HCT116 (cell line): Measurements from ENCODE around the gene USP54. TPM values are rescaled to one million over a fixed set of nuclear protein-coding genes. Genes with fewer than 3 reads are reported as not detected.

ENCODE experiments used
- ATAC-seq: fragments of 200-7000 bp; cut with Tn5 transposase; 2 replicates; pipeline ENCODE4 v1.9.1; 2020; ENCODE audit warnings: mild to moderate bottlenecking, moderate library complexity
- BruUV-seq: library from RNA; stranded (reverse); fragments of 400-500 nt; replicated peaks from 2 replicates; lab custom pipeline; 2021; lab: Mats Ljungman, UMichigan
- CTCF ChIA-PET: fragments of 300-600 bp; sonication (Branson Sonifier 250); formaldehyde crosslinking; loops from one replicate; lab custom pipeline; 2021; ENCODE audit warnings: antibody characterized with exemption; lab: Charles Lee
- POLR2A ChIA-PET: fragments of 300-600, 350-600 bp; sonication (Branson Sonifier 250); formaldehyde crosslinking; loops from one replicate; lab custom pipeline; 2021; ENCODE audit warnings: antibody characterized with exemption; lab: Charles Lee
- RAD21 ChIA-PET, 2 experiments: fragments of 300-600 bp; sonication (Branson Sonifier 250); formaldehyde crosslinking; loops; one replicate each; lab custom pipeline; 2023; ENCODE audit warnings: low total read pairs in 2 of 2; ENCODE audit not compliant: uncharacterized antibody in 2 of 2, unreplicated experiment in 2 of 2, low non-redundant PET in 1 of 2; lab: Charles Lee
- DNase-seq: peaks from one replicate; pipeline ENCODE4 v3.0.0-alpha.2; 2010; ENCODE audit warnings: low read depth, low spot score
- H2AFZ ChIP-seq: fragments of 200-600 bp; shearing (Covaris generic), sonication (generic); 2 replicates; pipeline ENCODE4 v1.6.1; 2017; ENCODE audit warnings: low read depth, mixed run types, mixed read lengths, antibody characterized with exemption, low read length; ENCODE audit not compliant: poor library complexity, severe bottlenecking
- H3K27ac ChIP-seq: 2 replicates; pipeline ENCODE4 v1.5.1; 2012; ENCODE audit warnings: low read depth, low read length
- H3K27me3 ChIP-seq: fragments of 200-600 bp; sonication (generic); 2 replicates; pipeline ENCODE4 v1.6.1; 2016; ENCODE audit warnings: mixed run types, low read length, mixed read lengths; ENCODE audit not compliant: insufficient read depth
- H3K36me3 ChIP-seq, 2 experiments: fragments of 200-500 bp in 1 of 2; fragments of 200-600 bp in 1 of 2; sonication (Bioruptor generic) in 1 of 2; sonication (generic) in 1 of 2; 2 replicates each; pipeline versions ENCODE4 v1.5.1 to v1.6.1; 2014 to 2016; ENCODE audit warnings: low read length in 2 of 2, inconsistent platforms in 1 of 2, mixed read lengths in 1 of 2, mixed run types in 1 of 2; ENCODE audit not compliant: insufficient read depth in 2 of 2, control insufficient read depth in 1 of 2
- H3K4me1 ChIP-seq, 2 experiments: fragments of 200-600 bp in 1 of 2; sonication (generic) in 1 of 2; 2 replicates each; pipeline versions ENCODE4 v1.5.1 to v1.6.1; 2012 to 2017; ENCODE audit warnings: low read length in 2 of 2, inconsistent platforms in 1 of 2, mild to moderate bottlenecking in 1 of 2, mixed read lengths in 1 of 2, mixed run types in 1 of 2, moderate library complexity in 1 of 2; ENCODE audit not compliant: insufficient read depth in 2 of 2, control insufficient read depth in 1 of 2
- H3K4me2 ChIP-seq: fragments of 200-600 bp; sonication (generic); 2 replicates; pipeline ENCODE4 v1.6.1; 2017; ENCODE audit warnings: mixed run types, low read length, mixed read lengths
- H3K4me3 ChIP-seq, 2 experiments: fragments of 200-600 bp in 1 of 2; sonication (generic) in 1 of 2; replicated peaks in 1 of 2; 2 replicates each; pipeline ENCODE4 v1.5.1; 2011 to 2016; ENCODE audit warnings: low read length in 2 of 2, control low read depth in 1 of 2, low read depth in 1 of 2, mild to moderate bottlenecking in 1 of 2, mixed read lengths in 1 of 2, mixed run types in 1 of 2
- H3K79me2 ChIP-seq: fragments of 200-600 bp; sonication (generic); 2 replicates; pipeline ENCODE4 v1.6.1; 2017; ENCODE audit warnings: mild to moderate bottlenecking, mixed run types, low read length, moderate library complexity, mixed read lengths; ENCODE audit not compliant: insufficient read depth
- H3K9ac ChIP-seq: fragments of 200-600 bp; sonication (generic); 2 replicates; pipeline ENCODE4 v1.6.1; 2016; ENCODE audit warnings: low read length, mixed read lengths
- H3K9me2 ChIP-seq: fragments of 200-600 bp; sonication (generic), shearing (Covaris generic); 2 replicates; pipeline ENCODE4 v1.6.1; 2017; ENCODE audit warnings: mixed run types, mild to moderate bottlenecking, moderate library complexity; ENCODE audit not compliant: insufficient read depth
- H3K9me3 ChIP-seq, 2 experiments: fragments of 200-500 bp in 1 of 2; fragments of 200-600 bp in 1 of 2; sonication (Bioruptor generic) in 1 of 2; sonication (generic) in 1 of 2; 2 replicates each; pipeline ENCODE4 v1.6.1; 2014 to 2017; ENCODE audit warnings: low read length in 2 of 2, mixed read lengths in 2 of 2, inconsistent platforms in 1 of 2, low read depth in 1 of 2, mild to moderate bottlenecking in 1 of 2, mixed run types in 1 of 2, moderate library complexity in 1 of 2; ENCODE audit not compliant: control insufficient read depth in 1 of 2, insufficient read depth in 1 of 2
- H4K20me1 ChIP-seq: fragments of 200-600 bp; sonication (generic), shearing (Covaris generic); 2 replicates; pipeline ENCODE4 v1.6.1; 2017; ENCODE audit warnings: mixed run types, mild to moderate bottlenecking, moderate library complexity; ENCODE audit not compliant: insufficient read depth
- ATF3 ChIP-seq: IDR thresholded peaks from 2 replicates; pipeline ENCODE4 v1.6.1; 2012
- ELF1 ChIP-seq: IDR thresholded peaks from 2 replicates; pipeline ENCODE4 v1.6.1; 2012; ENCODE audit warnings: low read depth, borderline replicate concordance
- EZH2 ChIP-seq: fragments of 200-600 bp; sonication (generic); IDR thresholded peaks from 2 replicates; pipeline ENCODE4 v1.6.1; 2017; ENCODE audit warnings: antibody characterized with exemption, mixed run types
- EZH2phosphoT487 ChIP-seq: fragments of 200-600 bp; IDR thresholded peaks from 2 replicates; pipeline ENCODE4 v1.6.1; 2018; ENCODE audit warnings: antibody characterized with exemption, borderline replicate concordance
- FOSL1 ChIP-seq: IDR thresholded peaks from 2 replicates; pipeline ENCODE4 v1.6.1; 2012; ENCODE audit warnings: low read depth
- JUND ChIP-seq: IDR thresholded peaks from 2 replicates; pipeline ENCODE4 v1.6.1; 2012
- MAX ChIP-seq: IDR thresholded peaks from 2 replicates; pipeline ENCODE4 v1.6.1; 2012
- POLR2A ChIP-seq: IDR thresholded peaks from 2 replicates; pipeline ENCODE4 v1.7.0; 2011; ENCODE audit warnings: borderline replicate concordance; ENCODE audit not compliant: insufficient read depth, insufficient read length; ENCODE audit errors: extremely low read depth
- RAD21 ChIP-seq: IDR thresholded peaks from 2 replicates; pipeline ENCODE4 v1.6.1; 2012; ENCODE audit warnings: low read depth, mild to moderate bottlenecking
- REST ChIP-seq: IDR thresholded peaks from 2 replicates; pipeline ENCODE4 v1.6.1; 2012; ENCODE audit warnings: low read depth
- SIN3A ChIP-seq: IDR thresholded peaks from 2 replicates; pipeline ENCODE4 v1.6.1; 2012; ENCODE audit warnings: low read depth
- SP1 ChIP-seq: IDR thresholded peaks from 2 replicates; pipeline ENCODE4 v1.6.1; 2012; ENCODE audit warnings: low read depth
- SRF ChIP-seq: IDR thresholded peaks from 2 replicates; pipeline ENCODE4 v1.6.1; 2012; ENCODE audit warnings: low read depth
- TCF7L2 ChIP-seq: IDR thresholded peaks from 2 replicates; pipeline ENCODE4 v1.7.0; 2011; ENCODE audit warnings: borderline replicate concordance, inconsistent platforms; ENCODE audit not compliant: insufficient read depth, insufficient read length; ENCODE audit errors: extremely low read depth
- YY1 ChIP-seq: IDR thresholded peaks from 2 replicates; pipeline ENCODE4 v1.6.1; 2011; ENCODE audit warnings: low read length, low read depth, moderate library complexity, mild to moderate bottlenecking; ENCODE audit not compliant: insufficient replicate concordance; ENCODE audit errors: extremely low read depth
- ZBTB33 ChIP-seq: IDR thresholded peaks from 2 replicates; pipeline ENCODE4 v1.6.1; 2011; ENCODE audit warnings: mild to moderate bottlenecking, low read length, moderate library complexity; ENCODE audit not compliant: insufficient replicate concordance; ENCODE audit errors: extremely low read depth
- ZNF274 ChIP-seq: fragments of 200-500 bp; sonication (Bioruptor generic); IDR thresholded peaks from 2 replicates; pipeline ENCODE4 v1.6.1; 2014; ENCODE audit warnings: mild to moderate bottlenecking, low read depth, low read length, inconsistent platforms
- intact Hi-C: fragments of 100-400 bp; cut with micrococcal nuclease; formaldehyde crosslinking; loops from 2 replicates; pipeline ENCODE4 v1.10.0; 2022
- total RNA-seq: library from RNA; stranded (reverse); gene quantifications from one replicate; pipeline ENCODE4 v1.2.1, GENCODE V29; 2021; ENCODE audit not compliant: unreplicated experiment

The USP54 gene
- total RNA-seq, 1 experiment from 2014 or later = 28.0 TPM

- ChIA-PET POLR2A (no interaction called here), RAD21 (no interaction called here), CTCF (no interaction called here)
- ATAC-seq (no peak), DNase-seq (no peak)
- BruUV-seq = no TSS peak
- TF ChIP-seq SIN3A = no peak
- TF ChIP-seq TCF7L2 = no peak
- TF ChIP-seq ELF1 = no peak
- TF ChIP-seq EZH2 = no peak
- H3K4me1 ChIP-seq = no peaks in the 10 kb centered on the region
- no peaks in the 10 kb centered on the region for H3K27me3 ChIP-seq
- H3K9me2 ChIP-seq = no peaks in the 10 kb centered on the region
- H3K79me2 ChIP-seq = no peaks in the 10 kb centered on the region
- H3K4me3 ChIP-seq = no peak overlapping the region
- H3K9ac ChIP-seq = no peak overlapping the region
- H3K4me2 ChIP-seq = no peak overlapping the region
- no peak overlapping the region for H3K27ac ChIP-seq
- no peak overlapping the region for H2AFZ ChIP-seq
- H3K9me3 ChIP-seq = no peaks in the 10 kb centered on the region
- no peaks in the 10 kb centered on the region for H4K20me1 ChIP-seq
- intact Hi-C loops = no loop called here
- no peaks in the 10 kb centered on the region for H3K36me3 ChIP-seq
Observed at GRCh38 chr10:73634421-73634820, 43.3 kb upstream of the USP54 start.

GRCh38 chr10:73629165-73629564, 38.0 kb upstream of the USP54 start:
- H3K79me2 ChIP-seq = peaks cover 9% of the 10 kb centered on the region
- no peaks in the 10 kb centered on the region for H3K36me3 ChIP-seq
- ChIA-PET CTCF (no interaction called here), POLR2A (no interaction called here), RAD21 (no interaction called here)
- H3K9me2 ChIP-seq = no peaks in the 10 kb centered on the region
- ATAC-seq = no peak
- H3K27me3 ChIP-seq = no peaks in the 10 kb centered on the region
- no peaks in the 10 kb centered on the region for H4K20me1 ChIP-seq
- H3K4me1 ChIP-seq = peaks cover 0 to 9% of the 10 kb centered on the region in 2 experiments; a peak in 2 of 4 replicates
- no peak for DNase-seq
- no peaks in the 10 kb centered on the region for H3K9me3 ChIP-seq
- no peak overlapping the region for H3K4me2 ChIP-seq
- H2AFZ ChIP-seq = no peak overlapping the region
- intact Hi-C loops = loop anchor here (5.0 kb wide), 1 partner anchor 382 kb away; the partner anchor contains the start of gene DNAJC9
- BruUV-seq = no TSS peak
- H3K27ac ChIP-seq = no peak overlapping the region
- H3K4me3 ChIP-seq = no peak overlapping the region
- no peak overlapping the region for H3K9ac ChIP-seq
- TF ChIP-seq SP1 (no peak), ATF3 (no peak), YY1 (no peak), ZNF274 (no peak), POLR2A (no peak), SRF (no peak), EZH2phosphoT487 (no peak), ZBTB33 (no peak), FOSL1 (no peak), EZH2 (no peak), RAD21 (no peak), REST (no peak), MAX (no peak), JUND (no peak)
